T-helper 2 cell treated with Interferon-gamma antibody and Interleukin-4, amounts not matched to agents 100 ng/mL and 5 ng/mL, for 36 hours (primary cell): ENCODE data around the gene HERC6. TPM values are rescaled to one million over a fixed set of nuclear protein-coding genes. Genes with fewer than 3 reads are reported as not detected.

Experiments
- total RNA-seq: library from RNA; stranded (reverse); gene quantifications from 2 replicates; pipeline ENCODE4 v1.2.3, GENCODE V29; 2022

The HERC6 gene
- total RNA-seq, 1 donor from 2014 or later = 15.7 TPM

Other genes with a start within 250 kb of the HERC6 start
- 0.75 and 0.93 TPM in 2 replicates for gene ABCG2, start 220.2 kb upstream of the HERC6 start, total RNA-seq
- 42.7 and 46.1 TPM in 2 replicates for gene PPM1K, start 94.3 kb upstream of the HERC6 start, total RNA-seq
- gene HERC5, start 78.3 kb downstream of the HERC6 start, total RNA-seq = 17.3 and 19.2 TPM in 2 replicates
- gene PYURF, start 144.9 kb downstream of the HERC6 start, total RNA-seq = 46.2 and 47.2 TPM in 2 replicates
- gene HERC3, start 213.6 kb downstream of the HERC6 start, total RNA-seq = 32.3 and 32.7 TPM in 2 replicates